T-helper 2 cell (primary cell): ENCODE data around the gene ARHGEF19.
"Not testable (repeated sequence)": the region's sequence is repeated elsewhere in the genome, so short reads cannot be mapped to it uniquely, and the experiment has no call there.

Source experiments
- DNase-seq, 5 experiments: peaks; one replicate each; pipeline versions ENCODE4 v3.0.0 to v3.0.0-alpha.2; 2012 to 2022

ARHGEF19 gene

GRCh38 chr1:16178596-16179497, 33.6 kb downstream of the ARHGEF19 start:
- DNase-seq = no peak

GRCh38 chr1:16177306-16177705, 35.1 kb downstream of the ARHGEF19 start:
- no peak for DNase-seq

GRCh38 chr1:16176653-16177052, 35.8 kb downstream of the ARHGEF19 start:
- no peak for DNase-seq

GRCh38 chr1:16175610-16176553, 36.6 kb downstream of the ARHGEF19 start:
- DNase-seq = no peak

GRCh38 chr1:16174886-16175598, 37.4 kb downstream of the ARHGEF19 start:
- no peak for DNase-seq

GRCh38 chr1:16174261-16174868, 38.1 kb downstream of the ARHGEF19 start:
- DNase-seq = no peak

- no peak for DNase-seq
These were observed 38.8 kb downstream of the ARHGEF19 start for GRCh38 chr1:16173447-16174260.

GRCh38 chr1:16172964-16173446, 39.4 kb downstream of the ARHGEF19 start:
- no peak for DNase-seq

GRCh38 chr1:16172218-16172830, 40.1 kb downstream of the ARHGEF19 start:
- no peak for DNase-seq

- DNase-seq = no peak
These were observed 40.9 kb downstream of the ARHGEF19 start for GRCh38 chr1:16171314-16172151.

GRCh38 chr1:16170283-16170673, 42.2 kb downstream of the ARHGEF19 start:
- DNase-seq = no peak

GRCh38 chr1:16168622-16169360, 43.7 kb downstream of the ARHGEF19 start:
- peak in 1 of 5 experiments; percentile 18 for DNase-seq

- DNase-seq = not testable (repeated sequence)
These were observed 44.3 kb downstream of the ARHGEF19 start for GRCh38 chr1:16168144-16168495.

GRCh38 chr1:16167331-16168143, 44.9 kb downstream of the ARHGEF19 start:
- peak; percentile 25 to 74 (median 47) for DNase-seq

GRCh38 chr1:16166117-16166516, 46.3 kb downstream of the ARHGEF19 start:
- DNase-seq = no peak

- peak in 1 of 5 experiments; percentile 16 for DNase-seq
These were observed 46.9 kb downstream of the ARHGEF19 start for GRCh38 chr1:16165548-16165947.

GRCh38 chr1:16165073-16165364, 47.4 kb downstream of the ARHGEF19 start:
- no peak for DNase-seq
